NCI-H187 (cell line): ENCODE results near the gene MCF2L2.
"Not testable (repeated sequence)": the region's sequence is repeated elsewhere in the genome, so short reads cannot be mapped to it uniquely, and the experiment has no call there.

Experiments
- DNase-seq, 2 experiments: peaks; one replicate each; lab custom pipeline; 2025; lab: John Stamatoyannopoulos, UW

Gene MCF2L2

GRCh38 chr3:183233966-183234365, 194.5 kb downstream of the MCF2L2 start:
- no peak for DNase-seq

- no peak for DNase-seq
These were observed 197.6 kb downstream of the MCF2L2 start for GRCh38 chr3:183230826-183231225.

- not testable (repeated sequence) for DNase-seq
These were observed 198.2 kb downstream of the MCF2L2 start for GRCh38 chr3:183230251-183230650.

GRCh38 chr3:183229178-183229577, 199.2 kb downstream of the MCF2L2 start:
- DNase-seq, result no peak

- no peak for DNase-seq
These were observed 200.8 kb downstream of the MCF2L2 start for GRCh38 chr3:183227586-183227985.

GRCh38 chr3:183226333-183226890, 202.0 kb downstream of the MCF2L2 start:
- DNase-seq, result no peak

GRCh38 chr3:183224180-183224970, 204.0 kb downstream of the MCF2L2 start:
- no peak for DNase-seq

- no peak for DNase-seq
These were observed 205.7 kb downstream of the MCF2L2 start for GRCh38 chr3:183222631-183223235.

- DNase-seq, result no peak
These were observed 207.6 kb downstream of the MCF2L2 start for GRCh38 chr3:183220828-183221227.

- no peak for DNase-seq
These were observed 209.6 kb downstream of the MCF2L2 start for GRCh38 chr3:183218826-183219225.

- no peak for DNase-seq
These were observed 210.7 kb downstream of the MCF2L2 start for GRCh38 chr3:183217548-183218332.

GRCh38 chr3:183215591-183216202, 212.7 kb downstream of the MCF2L2 start:
- DNase-seq, result no peak

GRCh38 chr3:183214277-183214612, 214.2 kb downstream of the MCF2L2 start:
- no peak for DNase-seq

- DNase-seq, result no peak
These were observed 214.8 kb downstream of the MCF2L2 start for GRCh38 chr3:183213415-183214276.

GRCh38 chr3:183212565-183212964, 215.9 kb downstream of the MCF2L2 start:
- no peak for DNase-seq

GRCh38 chr3:183212096-183212495, 216.3 kb downstream of the MCF2L2 start:
- DNase-seq, result no peak

- no peak for DNase-seq
These were observed 217.1 kb downstream of the MCF2L2 start for GRCh38 chr3:183211352-183211751.

GRCh38 chr3:183210862-183211341, 217.5 kb downstream of the MCF2L2 start:
- no peak for DNase-seq

- DNase-seq, result no peak
These were observed 218.1 kb downstream of the MCF2L2 start for GRCh38 chr3:183210341-183210740.

- DNase-seq, result no peak
These were observed 219.6 kb downstream of the MCF2L2 start for GRCh38 chr3:183208800-183209199.

- DNase-seq, result no peak
These were observed 220.2 kb downstream of the MCF2L2 start for GRCh38 chr3:183208260-183208659.
